Gastroesophageal sphincter (tissue), 3 donors: ENCODE measurements around the gene IQSEC1.

Source experiments
- CTCF ChIP-seq, 4 experiments: fragments of 200-600 bp in 2 of 4; fragments of 450-650 bp in 2 of 4; sonication (generic) in 1 of 4; IDR thresholded peaks; one replicate each; pipeline ENCODE4 v1.5.1; 2017 to 2019; ENCODE audit warnings: antibody characterized with exemption in 4 of 4, mild to moderate bottlenecking in 2 of 4, moderate library complexity in 2 of 4
- POLR2A ChIP-seq, 2 donors: fragments of 450-650 bp; IDR thresholded peaks; one replicate each; pipeline ENCODE4 v1.6.1; 2017; ENCODE audit warnings: antibody characterized with exemption in 2 of 2, mild to moderate bottlenecking in 2 of 2, moderate library complexity in 1 of 2
- POLR2AphosphoS5 ChIP-seq: sonication (generic); formaldehyde crosslinking; IDR thresholded peaks from one replicate; pipeline ENCODE4 v1.6.1; 2017; ENCODE audit warnings: antibody characterized with exemption

GRCh38 chr3:13091898-13092611 is 18.8 kb upstream of the IQSEC1 start:
- TF ChIP-seq CTCF (IDR thresholded peaks at IDR 0.05) (peak in 3 of 4 experiments; percentile 92 to 96 (median 95)), POLR2A (IDR thresholded peaks at IDR 0.05) (no peak), POLR2AphosphoS5 (no peak)
